GM12878 (cell line): ENCODE data around the gene DOHH. TPM values are rescaled to one million over a fixed set of nuclear protein-coding genes. Genes with fewer than 3 reads are reported as not detected.

ENCODE experiments used
- ATAC-seq: fragments of 200-7000 bp; cut with Tn5 transposase; 3 replicates; pipeline ENCODE4 v1.9.1; 2020; ENCODE audit warnings: mild to moderate bottlenecking, moderate library complexity
- BruUV-seq: library from RNA; stranded (reverse); fragments of 400-500 nt; replicated peaks from 2 replicates; lab custom pipeline; 2021; lab: Mats Ljungman, UMichigan
- CTCF ChIA-PET: fragments of 300-600 bp; sonication (Branson Sonifier 250); formaldehyde crosslinking; extraction: SDS; loops from one replicate; lab custom pipeline; 2021; ENCODE audit warnings: inconsistent platforms; lab: Yijun Ruan, JAX
- POLR2A ChIA-PET: fragments of 350-600 bp; formaldehyde crosslinking; extraction: SDS; loops from one replicate; lab custom pipeline; 2021; ENCODE audit warnings: inconsistent platforms; lab: Charles Lee
- RAD21 ChIA-PET: fragments of 300-600 bp; sonication (Branson Sonifier 250); formaldehyde crosslinking; loops from one replicate; lab custom pipeline; 2023; ENCODE audit warnings: antibody characterized with exemption; ENCODE audit not compliant: unreplicated experiment; lab: Charles Lee
- SMC1A ChIA-PET: fragments of 300-600 bp; sonication (Branson Sonifier 250); formaldehyde crosslinking; loops from one replicate; lab custom pipeline; 2023; ENCODE audit not compliant: unreplicated experiment, uncharacterized antibody; lab: Charles Lee
- DNase-seq: peaks from one replicate; pipeline ENCODE4 v3.0.0-alpha.2; 2011; ENCODE audit warnings: low read depth, low spot score
- FAIRE-seq: peaks from 3 replicates; lab custom pipeline; 2011; peaks lifted over from hg19 to GRCh38; lab: Jason Lieb, UNC
- H2AFZ ChIP-seq: 2 replicates; pipeline ENCODE4 v1.6.0; 2011; ENCODE audit warnings: low read depth, low read length, control low read depth; ENCODE audit not compliant: control insufficient read depth
- H3K27ac ChIP-seq: 2 replicates; pipeline ENCODE4 v1.5.1; 2011; ENCODE audit warnings: control low read depth; ENCODE audit not compliant: control insufficient read depth, insufficient read depth
- H3K27me3 ChIP-seq, 2 experiments: replicated peaks in 1 of 2; 2 replicates each; pipeline versions ENCODE4 v1.6.0 to v1.6.1; 2011; ENCODE audit warnings: low read length in 1 of 2; ENCODE audit not compliant: control insufficient read depth in 2 of 2, insufficient read depth in 2 of 2
- H3K36me3 ChIP-seq, 2 experiments: 2 replicates each; pipeline ENCODE4 v1.5.1; 2011; ENCODE audit warnings: low read length in 1 of 2; ENCODE audit not compliant: control insufficient read depth in 2 of 2, insufficient read depth in 2 of 2
- H3K4me1 ChIP-seq: 2 replicates; pipeline ENCODE4 v1.6.1; 2011; ENCODE audit warnings: mild to moderate bottlenecking, low read length, moderate library complexity, mixed read lengths; ENCODE audit not compliant: control insufficient read depth, insufficient read depth
- H3K4me2 ChIP-seq: 2 replicates; pipeline ENCODE4 v1.6.0; 2011; ENCODE audit warnings: control low read depth; ENCODE audit not compliant: control insufficient read depth, insufficient read depth
- H3K4me3 ChIP-seq: fragments of 200-600 bp; sonication (generic); 2 replicates; pipeline ENCODE4 v1.5.1; 2016
- H3K79me2 ChIP-seq: 2 replicates; pipeline ENCODE4 v1.6.0; 2011; ENCODE audit warnings: low read length; ENCODE audit not compliant: control insufficient read depth, insufficient read depth
- H3K9ac ChIP-seq: 2 replicates; pipeline ENCODE4 v1.8.0; 2011; ENCODE audit warnings: low read length, control low read depth, mixed read lengths; ENCODE audit not compliant: control insufficient read depth, insufficient read depth
- H3K9me3 ChIP-seq: replicated peaks from 3 replicates; pipeline ENCODE4 v1.5.1; 2011; ENCODE audit warnings: mild to moderate bottlenecking, low read length; ENCODE audit not compliant: control insufficient read depth, insufficient read depth
- H4K20me1 ChIP-seq: 2 replicates; pipeline ENCODE4 v1.6.0; 2011; ENCODE audit not compliant: control insufficient read depth, insufficient read depth
- EED ChIP-seq: sonication (generic); IDR thresholded peaks from 2 replicates; pipeline ENCODE4 v1.6.1; 2016; ENCODE audit warnings: antibody characterized with exemption, low read depth
- GABPA ChIP-seq: IDR thresholded peaks from 2 replicates; pipeline ENCODE4 v1.6.1; 2014; ENCODE audit warnings: antibody characterized with exemption, low read depth, mild to moderate bottlenecking, inconsistent platforms
- MTA3 ChIP-seq: IDR thresholded peaks from 2 replicates; pipeline ENCODE4 v1.6.1; 2012; ENCODE audit warnings: low read length, inconsistent platforms, borderline replicate concordance
- POLR2A ChIP-seq: IDR thresholded peaks from 2 replicates; pipeline ENCODE4 v1.6.1; 2011; ENCODE audit warnings: low read depth, mild to moderate bottlenecking, low read length
- ZNF592 ChIP-seq: fragments of 450-650 bp; IDR thresholded peaks from 2 replicates; pipeline ENCODE4 v1.6.1; 2017; ENCODE audit warnings: mild to moderate bottlenecking, moderate library complexity
- WGBS: methylation state at CpG from one replicate; pipeline ENCODE4 v1.1.6; 2016; ENCODE audit warnings: low lambda C conversion rate; ENCODE audit not compliant: insufficient replicate concordance, insufficient coverage; ENCODE audit errors: missing lambda C conversion rate; 5-methylcytosine and 5-hydroxymethylcytosine counted together
- in situ Hi-C: fragments of 300-500 bp; cut with MboI; formaldehyde crosslinking; loops from 9 replicates; pipeline ENCODE4 v1.14.3; 2018; ENCODE audit warnings: mixed read lengths
- intact Hi-C: fragments of 100-400 bp; cut with micrococcal nuclease; formaldehyde crosslinking; loops from one replicate; pipeline ENCODE4 v1.14.2; 2022; ENCODE audit not compliant: unreplicated experiment
- polyA plus RNA-seq, 11 experiments: library from polyadenylated mRNA; depleted of rRNA in 4 of 11; unstranded in 6 of 11; stranded (reverse) in 5 of 11; fragments of >200 nt; fragmentation: Nextera tagmentation in 4 of 11; fragmentation: Illumina TruSeq in 1 of 11; extraction: Ambion mirVana in 4 of 11; extraction: Trizol in 1 of 11; gene quantifications; 1 replicate in 1 of 11; 2 replicates in 10 of 11; pipeline versions ENCODE4 v1.2.1 to v1.2.3, GENCODE V29; 2011 to 2016; ENCODE audit warnings: inconsistent platforms in 2 of 11, missing spikeins in 2 of 11, low read depth in 1 of 11
- total RNA-seq, 4 experiments: library from RNA; depleted of rRNA in 3 of 4; stranded (reverse); fragments of >200 nt in 3 of 4; fragmentation: Illumina TruSeq in 1 of 4; extraction: Trizol in 1 of 4; gene quantifications; 2 replicates each; pipeline versions ENCODE4 v1.2.1 to v1.2.3, GENCODE V29; 2013 to 2021

The DOHH gene
- total and polyA plus RNA-seq, 10 of the 15 experiments (the other 5 are each of a cell fraction or from before 2014, with no cell fraction given): 0.11 to 28.6 (median 11.7) TPM

GRCh38 chr19:3520166-3521103 lies 20.0 kb upstream of the DOHH start:
- SMC1A ChIA-PET: no interaction called here
- no peaks in the 10 kb centered on the region for H3K9me3 ChIP-seq
- ATAC-seq (no peak), FAIRE-seq (no peak), DNase-seq (no peak)
- peaks cover 4% of the 10 kb centered on the region; the same call in 1 of the 2 replicates for H3K4me1 ChIP-seq
- in situ Hi-C loops: no loop called here
- H3K36me3 ChIP-seq: peaks cover 3 to 23% of the 10 kb centered on the region in 2 experiments; a peak in 2 of 4 replicates
- RAD21 ChIA-PET: no interaction called here
- no peak overlapping the region for H3K9ac ChIP-seq
- H3K27ac ChIP-seq: no peak overlapping the region
- H4K20me1 ChIP-seq: no peaks in the 10 kb centered on the region
- no TSS peak for BruUV-seq
- H3K27me3 ChIP-seq: no peaks in the 10 kb centered on the region
- no peak overlapping the region for H3K4me2 ChIP-seq
- TF ChIP-seq MTA3 (no peak), ZNF592 (no peak), EED (no peak), GABPA (no peak), POLR2A (0 out of 2 replicates have a peak, but pooled peaks have one; percentile 15)
- POLR2A ChIA-PET: no interaction called here
- H3K79me2 ChIP-seq: peaks cover 5% of the 10 kb centered on the region
- CTCF ChIA-PET: no interaction called here
- intact Hi-C loops: no loop called here
- no peak overlapping the region for H3K4me3 ChIP-seq
- no peak overlapping the region for H2AFZ ChIP-seq
- WGBS: 92% methylated on average over 33 of the region's 37 CpGs
